HEK293 (cell line): ENCODE measurements around the gene HPCAL1.

Source experiments
- CTCF ChIA-PET: fragments of 350-600 bp; formaldehyde crosslinking; extraction: SDS; loops from one replicate; lab custom pipeline; 2021; ENCODE audit warnings: antibody characterized with exemption; lab: Yijun Ruan, JAX
- POLR2A ChIA-PET: fragments of 300-600 bp; formaldehyde crosslinking; extraction: SDS; loops from one replicate; lab custom pipeline; 2020; ENCODE audit warnings: antibody characterized with exemption, inconsistent platforms; lab: Yijun Ruan, JAX
- H3K27ac ChIP-seq: fragments of 200-500 bp; sonication (Bioruptor generic); 2 replicates; pipeline ENCODE4 v1.5.1; 2014; ENCODE audit warnings: low read depth, low read length, control low read depth, inconsistent platforms; ENCODE audit errors: extremely low read depth
- H3K36me3 ChIP-seq, 2 experiments: fragments of 200-500 bp in 1 of 2; sonication (Bioruptor generic) in 1 of 2; 1 replicate in 1 of 2; 2 replicates in 1 of 2; pipeline ENCODE4 v1.5.1; 2014 to 2017; ENCODE audit warnings: inconsistent platforms in 2 of 2, low read length in 2 of 2; ENCODE audit not compliant: control insufficient read depth in 2 of 2, insufficient read depth in 1 of 2
- H3K4me1 ChIP-seq: fragments of 200-500 bp; sonication (Bioruptor generic); 2 replicates; pipeline ENCODE4 v1.5.1; 2014; ENCODE audit warnings: mild to moderate bottlenecking, low read length, inconsistent platforms; ENCODE audit not compliant: control insufficient read depth, insufficient read depth
- H3K4me3 ChIP-seq: 2 replicates; pipeline ENCODE4 v1.5.1; 2011; ENCODE audit warnings: low read depth, mild to moderate bottlenecking, control low read depth, low read length, moderate library complexity
- H3K9me3 ChIP-seq: fragments of 200-500 bp; sonication (Bioruptor generic); 2 replicates; pipeline ENCODE4 v1.5.1; 2014; ENCODE audit warnings: low read depth, low read length, inconsistent platforms; ENCODE audit not compliant: control insufficient read depth, insufficient read depth
- EGR2 ChIP-seq: fragments of 450-650 bp; formaldehyde crosslinking; IDR thresholded peaks from 2 replicates; pipeline ENCODE4 v1.5.1; 2016; ENCODE audit warnings: low read depth, missing biosample characterization, missing genetic modification characterization
- GLIS1 ChIP-seq: fragments of 450-650 bp; formaldehyde crosslinking; IDR thresholded peaks from 2 replicates; pipeline ENCODE4 v1.5.1; 2016; ENCODE audit warnings: missing biosample characterization, missing genetic modification characterization
- GLIS2 ChIP-seq: fragments of 450-650 bp; formaldehyde crosslinking; IDR thresholded peaks from 2 replicates; pipeline ENCODE4 v1.5.1; 2016; ENCODE audit warnings: missing biosample characterization, missing genetic modification characterization
- KLF8 ChIP-seq: fragments of 450-650 bp; formaldehyde crosslinking; IDR thresholded peaks from 2 replicates; pipeline ENCODE4 v1.5.1; 2016; ENCODE audit warnings: missing biosample characterization, missing genetic modification characterization
- MZF1 ChIP-seq: fragments of 450-650 bp; formaldehyde crosslinking; IDR thresholded peaks from 2 replicates; pipeline ENCODE4 v1.5.1; 2017; ENCODE audit warnings: missing biosample characterization, missing genetic modification characterization, borderline replicate concordance
- SP3 ChIP-seq: fragments of 450-650 bp; formaldehyde crosslinking; IDR thresholded peaks from 2 replicates; pipeline ENCODE4 v1.5.1; 2016; ENCODE audit warnings: missing biosample characterization, missing genetic modification characterization
- ZBTB20 ChIP-seq: fragments of 450-650 bp; formaldehyde crosslinking; IDR thresholded peaks from 2 replicates; pipeline ENCODE4 v1.5.1; 2016; ENCODE audit warnings: missing biosample characterization, missing genetic modification characterization
- ZBTB8A ChIP-seq: fragments of 450-650 bp; formaldehyde crosslinking; IDR thresholded peaks from 2 replicates; pipeline ENCODE4 v1.5.1; 2016; ENCODE audit warnings: missing biosample characterization, missing genetic modification characterization
- ZFHX2 ChIP-seq: fragments of 450-650 bp; formaldehyde crosslinking; conservative IDR thresholded peaks from 2 replicates; pipeline ENCODE4 v1.5.1; 2016; ENCODE audit warnings: missing biosample characterization, missing genetic modification characterization
- ZIC2 ChIP-seq: fragments of 450-650 bp; formaldehyde crosslinking; IDR thresholded peaks from 2 replicates; pipeline ENCODE4 v1.5.1; 2016; ENCODE audit warnings: missing biosample characterization, missing genetic modification characterization
- ZNF239 ChIP-seq: fragments of 450-650 bp; formaldehyde crosslinking; IDR thresholded peaks from 2 replicates; pipeline ENCODE4 v1.5.1; 2016; ENCODE audit warnings: missing biosample characterization, missing genetic modification characterization
- ZNF341 ChIP-seq: fragments of 450-650 bp; formaldehyde crosslinking; IDR thresholded peaks from 2 replicates; pipeline ENCODE4; 2016; ENCODE audit warnings: low read depth, missing biosample characterization, missing genetic modification characterization
- ZNF433 ChIP-seq: fragments of 450-650 bp; formaldehyde crosslinking; IDR thresholded peaks from 2 replicates; pipeline ENCODE4 v1.5.1; 2016; ENCODE audit warnings: missing biosample characterization, missing genetic modification characterization, low read depth
- ZNF473 ChIP-seq: fragments of 450-650 bp; formaldehyde crosslinking; IDR thresholded peaks from 2 replicates; pipeline ENCODE4 v1.5.1; 2017; ENCODE audit warnings: missing biosample characterization, missing genetic modification characterization
- ZNF510 ChIP-seq: fragments of 450-650 bp; formaldehyde crosslinking; IDR thresholded peaks from 2 replicates; pipeline ENCODE4 v1.5.1; 2018; ENCODE audit warnings: mild to moderate bottlenecking, missing genetic modification characterization, missing biosample characterization; ENCODE audit not compliant: insufficient replicate concordance
- ZNF660 ChIP-seq: fragments of 450-650 bp; IDR thresholded peaks from 2 replicates; pipeline ENCODE4 v1.5.1; 2018; ENCODE audit warnings: missing biosample characterization, mild to moderate bottlenecking, missing genetic modification characterization
- ZNF777 ChIP-seq: fragments of 450-650 bp; formaldehyde crosslinking; IDR thresholded peaks from 2 replicates; pipeline ENCODE4 v1.5.1; 2017; ENCODE audit warnings: missing biosample characterization, missing genetic modification characterization, borderline replicate concordance
- TF ChIP-seq, protein P1 (sequence below): fragments of 450-650 bp; formaldehyde crosslinking; IDR thresholded peaks from 2 replicates; pipeline ENCODE4 v1.5.1; 2016; ENCODE audit warnings: missing biosample characterization, missing genetic modification characterization
- TF ChIP-seq, protein P2 (sequence below): fragments of 450-650 bp; formaldehyde crosslinking; IDR thresholded peaks from 2 replicates; pipeline ENCODE4 v1.5.1; 2017; ENCODE audit warnings: missing biosample characterization, missing genetic modification characterization
- TF ChIP-seq, protein P3 (sequence below): fragments of 450-650 bp; formaldehyde crosslinking; IDR thresholded peaks from 2 replicates; pipeline ENCODE4 v1.5.1; 2016; ENCODE audit warnings: missing biosample characterization, missing genetic modification characterization

Gene HPCAL1

DNA sequence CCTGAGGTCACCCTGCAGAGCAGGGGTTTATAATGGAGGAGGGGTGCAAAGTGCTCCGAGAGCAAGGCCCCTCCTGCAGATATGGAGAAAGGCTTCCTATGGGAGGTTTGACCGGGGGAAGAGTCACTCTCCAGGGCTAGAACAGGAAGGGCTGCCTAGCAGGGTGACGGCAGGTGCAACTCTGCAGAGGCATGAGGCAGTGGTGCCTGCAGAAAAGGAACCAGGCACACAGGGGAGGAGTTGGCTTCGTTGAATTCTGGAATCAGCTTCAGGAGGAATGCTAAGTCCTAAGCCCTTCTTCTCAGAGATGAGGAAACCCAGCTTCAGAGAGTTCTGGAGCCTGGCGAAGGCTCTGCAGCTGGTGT, 17.5 kb upstream of the HPCAL1 start:
- H3K4me3 ChIP-seq, result no peak overlapping the region
- H3K36me3 ChIP-seq, result no peaks in the 10 kb centered on the region
- no peaks in the 10 kb centered on the region for H3K9me3 ChIP-seq
- POLR2A ChIA-PET, result no interaction called here
- CTCF ChIA-PET, result interaction anchor here (0.6 to 2.8 kb wide), 2 partner anchors 124 to 236 kb away, joined by 3 to 8 read pairs; no protein-coding TSS in a partner anchor
- H3K4me1 ChIP-seq, result no peaks in the 10 kb centered on the region; the same call in 1 of the 2 replicates
- H3K27ac ChIP-seq, result no peak overlapping the region
- no peak for TF ChIP-seq MZF1 (tag by site-specific recombination)
- TF ChIP-seq KLF8 (tag by site-specific recombination), result no peak
- no peak for TF ChIP-seq ZNF660
- TF ChIP-seq ZNF510 (tag by site-specific recombination), result no peak
- no peak for TF ChIP-seq ZNF473 (tag by site-specific recombination)

DNA sequence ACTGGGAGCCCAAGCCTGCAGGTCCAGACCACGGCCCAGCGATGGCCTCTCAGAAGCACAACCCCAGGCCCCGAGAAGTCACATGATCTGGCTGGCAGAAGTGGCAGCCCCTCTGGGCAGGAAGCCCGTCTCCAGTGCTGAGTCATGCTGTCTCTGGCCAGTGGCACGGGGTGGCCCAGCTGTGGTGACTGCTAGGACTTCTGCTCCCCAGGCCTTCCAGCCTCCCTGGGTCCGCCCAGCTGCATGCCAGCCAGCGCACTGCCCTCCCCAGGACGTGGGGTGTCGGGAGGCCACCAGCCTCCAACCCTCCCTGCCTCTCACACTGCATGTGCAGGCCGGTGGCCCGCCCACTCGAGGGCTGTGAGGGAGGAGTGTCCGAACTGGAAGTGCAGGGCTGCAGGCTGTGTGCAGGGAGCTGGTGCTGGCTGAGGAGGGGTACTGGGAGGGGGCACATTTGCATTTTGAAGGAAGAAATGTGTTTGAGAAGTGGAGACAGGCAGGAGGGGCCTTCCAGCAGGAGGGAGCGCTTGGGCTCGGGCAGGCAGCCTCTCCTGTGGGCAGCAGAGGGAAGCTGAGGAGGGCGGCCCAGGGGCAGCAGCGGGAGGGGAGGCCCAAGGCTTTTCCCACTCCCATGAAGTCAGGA, 17.0 kb upstream of the HPCAL1 start:
- ChIA-PET CTCF (no interaction called here), POLR2A (no interaction called here)
- Histone ChIP-seq H3K4me3 (no peak overlapping the region), H3K9me3 (no peaks in the 10 kb centered on the region), H3K4me1 (no peaks in the 10 kb centered on the region; the same call in 1 of the 2 replicates), H3K27ac (no peak overlapping the region), H3K36me3 (no peaks in the 10 kb centered on the region)
- TF ChIP-seq ZNF433 (tag by site-specific recombination), result no peak
- TF ChIP-seq ZIC2, result peak; percentile 88
- TF ChIP-seq GLIS2 (tag by site-specific recombination), result 0 out of 2 replicates have a peak, but pooled peaks have one; percentile 18
- TF ChIP-seq, protein P1, sequence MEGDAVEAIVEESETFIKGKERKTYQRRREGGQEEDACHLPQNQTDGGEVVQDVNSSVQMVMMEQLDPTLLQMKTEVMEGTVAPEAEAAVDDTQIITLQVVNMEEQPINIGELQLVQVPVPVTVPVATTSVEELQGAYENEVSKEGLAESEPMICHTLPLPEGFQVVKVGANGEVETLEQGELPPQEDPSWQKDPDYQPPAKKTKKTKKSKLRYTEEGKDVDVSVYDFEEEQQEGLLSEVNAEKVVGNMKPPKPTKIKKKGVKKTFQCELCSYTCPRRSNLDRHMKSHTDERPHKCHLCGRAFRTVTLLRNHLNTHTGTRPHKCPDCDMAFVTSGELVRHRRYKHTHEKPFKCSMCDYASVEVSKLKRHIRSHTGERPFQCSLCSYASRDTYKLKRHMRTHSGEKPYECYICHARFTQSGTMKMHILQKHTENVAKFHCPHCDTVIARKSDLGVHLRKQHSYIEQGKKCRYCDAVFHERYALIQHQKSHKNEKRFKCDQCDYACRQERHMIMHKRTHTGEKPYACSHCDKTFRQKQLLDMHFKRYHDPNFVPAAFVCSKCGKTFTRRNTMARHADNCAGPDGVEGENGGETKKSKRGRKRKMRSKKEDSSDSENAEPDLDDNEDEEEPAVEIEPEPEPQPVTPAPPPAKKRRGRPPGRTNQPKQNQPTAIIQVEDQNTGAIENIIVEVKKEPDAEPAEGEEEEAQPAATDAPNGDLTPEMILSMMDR, result peak; percentile 36; the same call in 1 of the 2 replicates
- TF ChIP-seq, protein P2, sequence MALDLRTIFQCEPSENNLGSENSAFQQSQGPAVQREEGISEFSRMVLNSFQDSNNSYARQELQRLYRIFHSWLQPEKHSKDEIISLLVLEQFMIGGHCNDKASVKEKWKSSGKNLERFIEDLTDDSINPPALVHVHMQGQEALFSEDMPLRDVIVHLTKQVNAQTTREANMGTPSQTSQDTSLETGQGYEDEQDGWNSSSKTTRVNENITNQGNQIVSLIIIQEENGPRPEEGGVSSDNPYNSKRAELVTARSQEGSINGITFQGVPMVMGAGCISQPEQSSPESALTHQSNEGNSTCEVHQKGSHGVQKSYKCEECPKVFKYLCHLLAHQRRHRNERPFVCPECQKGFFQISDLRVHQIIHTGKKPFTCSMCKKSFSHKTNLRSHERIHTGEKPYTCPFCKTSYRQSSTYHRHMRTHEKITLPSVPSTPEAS (tag by site-specific recombination), result no peak
- TF ChIP-seq ZBTB8A (tag by site-specific recombination), result peak; percentile 40; the same call in 1 of the 2 replicates
- peak; percentile 36; the same call in 1 of the 2 replicates for TF ChIP-seq EGR2 (tag by site-specific recombination)
- TF ChIP-seq ZBTB20 (tag by site-specific recombination), result no peak
- peak; percentile 62 for TF ChIP-seq ZNF341
- TF ChIP-seq ZFHX2, result peak; percentile 56; the same call in 1 of the 2 replicates
- peak; percentile 37; the same call in 1 of the 2 replicates for TF ChIP-seq SP3 (tag by site-specific recombination)

DNA sequence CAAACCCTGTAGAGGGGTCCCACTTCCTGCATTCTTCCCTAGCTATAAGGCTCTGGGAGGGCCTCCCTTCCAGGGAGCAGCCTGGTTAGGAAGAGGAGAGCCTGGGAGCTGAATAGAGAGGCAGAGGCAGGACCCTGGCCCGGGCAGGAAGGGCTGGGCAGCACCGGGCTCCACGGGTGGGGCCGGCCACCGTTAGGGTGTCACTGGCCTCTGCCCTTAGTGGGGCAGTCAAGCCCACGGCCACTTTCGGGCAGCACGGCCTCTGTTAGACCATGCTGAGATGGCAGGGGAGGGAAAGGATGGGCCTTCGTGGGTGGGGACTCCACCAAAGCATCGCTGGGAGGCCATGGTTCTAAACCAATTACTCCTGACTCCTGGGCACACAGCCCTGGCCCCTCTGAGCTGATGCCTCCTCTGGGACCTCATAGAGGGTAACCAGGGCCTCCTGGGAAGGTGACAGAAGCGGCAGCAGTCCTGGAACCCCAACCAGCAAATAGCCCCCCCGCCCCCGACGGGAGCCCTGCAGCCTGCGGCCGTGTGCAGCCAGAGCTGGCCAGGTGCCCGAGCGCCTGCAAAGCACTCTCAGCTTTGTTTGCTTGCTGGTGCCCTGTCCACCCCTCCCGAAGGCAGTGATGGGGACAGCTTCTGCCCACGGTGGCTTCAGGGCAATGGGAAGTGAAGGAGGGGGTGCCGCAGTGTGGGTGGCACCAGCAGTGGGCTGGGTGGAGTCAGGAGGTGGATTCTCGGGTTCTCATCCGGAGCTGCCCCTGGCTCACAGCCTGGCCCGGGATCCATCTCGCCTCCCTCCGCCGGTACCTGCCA, 16.3 kb upstream of the HPCAL1 start:
- Histone ChIP-seq H3K4me3 (no peak overlapping the region), H3K9me3 (no peaks in the 10 kb centered on the region), H3K27ac (no peak overlapping the region), H3K36me3 (no peaks in the 10 kb centered on the region), H3K4me1 (no peaks in the 10 kb centered on the region; the same call in 1 of the 2 replicates)
- POLR2A ChIA-PET, result no interaction called here
- CTCF ChIA-PET, result interaction anchor here (0.6 kb wide), 1 partner anchor 389 kb away, joined by 4 read pairs; no protein-coding TSS in a partner anchor
- TF ChIP-seq, protein P3, sequence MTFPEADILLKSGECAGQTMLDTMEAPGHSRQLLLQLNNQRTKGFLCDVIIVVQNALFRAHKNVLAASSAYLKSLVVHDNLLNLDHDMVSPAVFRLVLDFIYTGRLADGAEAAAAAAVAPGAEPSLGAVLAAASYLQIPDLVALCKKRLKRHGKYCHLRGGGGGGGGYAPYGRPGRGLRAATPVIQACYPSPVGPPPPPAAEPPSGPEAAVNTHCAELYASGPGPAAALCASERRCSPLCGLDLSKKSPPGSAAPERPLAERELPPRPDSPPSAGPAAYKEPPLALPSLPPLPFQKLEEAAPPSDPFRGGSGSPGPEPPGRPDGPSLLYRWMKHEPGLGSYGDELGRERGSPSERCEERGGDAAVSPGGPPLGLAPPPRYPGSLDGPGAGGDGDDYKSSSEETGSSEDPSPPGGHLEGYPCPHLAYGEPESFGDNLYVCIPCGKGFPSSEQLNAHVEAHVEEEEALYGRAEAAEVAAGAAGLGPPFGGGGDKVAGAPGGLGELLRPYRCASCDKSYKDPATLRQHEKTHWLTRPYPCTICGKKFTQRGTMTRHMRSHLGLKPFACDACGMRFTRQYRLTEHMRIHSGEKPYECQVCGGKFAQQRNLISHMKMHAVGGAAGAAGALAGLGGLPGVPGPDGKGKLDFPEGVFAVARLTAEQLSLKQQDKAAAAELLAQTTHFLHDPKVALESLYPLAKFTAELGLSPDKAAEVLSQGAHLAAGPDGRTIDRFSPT (tag by site-specific recombination), result no peak
- TF ChIP-seq ZNF239 (tag by site-specific recombination) (no peak), ZFHX2 (peak; percentile 40; the same call in 1 of the 2 replicates), EGR2 (tag by site-specific recombination) (0 out of 2 replicates have a peak, but pooled peaks have one; percentile 35), GLIS1 (tag by site-specific recombination) (peak; percentile 41; the same call in 1 of the 2 replicates), ZNF777 (tag by site-specific recombination) (no peak), GLIS2 (tag by site-specific recombination) (0 out of 2 replicates have a peak, but pooled peaks have one; percentile 8)
